HG02970 (cell line): Measurements from ENCODE around the gene VAV3.
"Not testable (repeated sequence)": the region's sequence is repeated elsewhere in the genome, so short reads cannot be mapped to it uniquely, and the experiment has no call there.

Source experiments
- ATAC-seq: cut with Tn5 transposase; IDR thresholded peaks from one replicate; pipeline ENCODE4 v1.9.1; 2021; ENCODE audit warnings: mild to moderate bottlenecking, moderate library complexity, moderate number of reproducible peaks; ENCODE audit not compliant: unreplicated experiment, low FRiP score

VAV3 gene

DNA sequence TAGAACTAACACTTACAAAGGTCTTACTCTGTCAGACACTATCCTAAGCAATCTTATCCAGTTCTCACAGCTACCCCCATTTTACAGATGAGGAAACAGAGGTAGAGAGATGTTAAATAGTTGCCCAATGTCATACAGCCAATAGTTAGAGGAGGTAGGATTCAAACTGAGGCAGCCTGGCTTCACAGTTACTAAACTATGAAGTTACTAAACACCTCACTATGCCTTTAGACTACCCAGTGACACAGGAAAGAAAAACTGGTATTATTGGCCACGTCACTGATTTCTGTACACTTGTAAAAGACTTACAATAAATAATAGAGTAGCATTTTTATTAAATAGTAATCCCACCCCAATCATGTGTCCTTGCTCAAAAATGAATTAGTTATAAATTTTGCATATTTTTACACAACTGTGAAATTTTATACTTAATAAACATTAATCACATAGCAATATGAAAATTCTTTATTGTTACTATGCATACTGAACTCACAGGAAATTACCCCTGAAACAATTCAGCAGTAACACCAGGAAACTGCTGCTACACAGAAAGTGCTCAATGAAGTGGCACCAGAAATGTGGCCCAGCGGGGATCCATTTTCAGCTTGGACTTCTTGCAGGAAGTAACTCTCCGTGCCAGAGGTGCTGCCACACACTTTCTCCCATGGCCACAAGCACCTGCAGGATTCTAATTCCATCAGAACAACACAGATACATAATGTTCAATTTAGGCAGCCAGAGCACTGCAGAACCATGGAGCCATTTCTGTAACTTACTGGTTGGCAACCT lies 69.4 kb downstream of the VAV3 start:
- no peak for ATAC-seq

DNA sequence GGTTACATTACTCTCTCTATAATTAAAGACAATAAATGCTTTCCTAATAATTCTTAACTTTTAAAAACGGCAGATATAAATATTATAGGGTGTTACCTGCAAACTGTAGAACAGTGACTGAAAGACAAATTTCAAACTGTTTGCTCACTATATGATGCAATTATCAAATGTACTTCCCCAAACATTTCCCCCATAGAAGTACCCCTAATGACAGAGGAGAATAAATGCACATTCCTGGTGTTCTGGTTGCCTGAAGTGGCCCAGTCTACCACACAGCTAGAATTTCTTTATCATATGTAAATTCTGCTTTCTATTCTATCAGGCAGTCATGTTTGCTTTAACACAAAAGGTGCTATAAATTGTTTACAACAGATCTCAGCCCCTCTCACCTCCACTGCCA lies 70.4 kb downstream of the VAV3 start:
- no peak for ATAC-seq

DNA sequence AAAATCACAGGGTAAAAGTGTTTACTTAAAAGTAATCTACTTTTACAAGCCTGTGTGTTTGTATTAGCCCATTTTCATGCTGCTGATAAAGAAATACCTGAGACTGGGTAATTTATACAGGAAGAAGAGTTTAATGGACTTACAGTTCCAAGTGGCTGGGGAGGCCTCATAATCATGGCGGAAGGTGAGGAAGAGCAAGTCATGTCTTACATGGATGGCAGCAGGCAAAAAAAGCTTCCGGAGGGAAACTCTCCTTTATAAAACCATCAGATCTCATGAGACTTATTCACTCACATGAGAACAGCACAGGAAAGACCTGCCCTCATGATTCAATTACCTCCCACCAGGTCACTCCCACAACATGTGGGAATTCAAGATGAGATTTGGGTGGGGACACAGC lies 71.6 kb downstream of the VAV3 start:
- not testable (repeated sequence) for ATAC-seq

DNA sequence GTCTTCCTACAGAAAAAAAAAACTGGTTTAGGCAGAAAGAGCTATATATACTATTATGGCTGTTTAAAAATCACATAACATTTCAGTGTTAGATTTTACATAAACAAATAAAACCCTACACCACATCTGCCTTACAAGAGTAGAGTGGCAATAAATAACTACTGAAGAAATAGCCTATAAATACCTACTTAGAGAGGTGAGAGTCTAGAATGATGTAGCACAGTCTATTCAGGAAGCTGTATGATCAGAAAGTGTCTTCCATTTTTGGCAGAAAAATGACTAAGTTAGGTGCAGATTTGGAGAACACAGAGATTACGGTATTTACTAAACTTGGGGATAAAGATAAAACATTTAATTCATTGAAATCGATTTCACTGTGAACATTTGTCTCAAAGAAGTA lies 75.5 kb downstream of the VAV3 start:
- no peak for ATAC-seq

DNA sequence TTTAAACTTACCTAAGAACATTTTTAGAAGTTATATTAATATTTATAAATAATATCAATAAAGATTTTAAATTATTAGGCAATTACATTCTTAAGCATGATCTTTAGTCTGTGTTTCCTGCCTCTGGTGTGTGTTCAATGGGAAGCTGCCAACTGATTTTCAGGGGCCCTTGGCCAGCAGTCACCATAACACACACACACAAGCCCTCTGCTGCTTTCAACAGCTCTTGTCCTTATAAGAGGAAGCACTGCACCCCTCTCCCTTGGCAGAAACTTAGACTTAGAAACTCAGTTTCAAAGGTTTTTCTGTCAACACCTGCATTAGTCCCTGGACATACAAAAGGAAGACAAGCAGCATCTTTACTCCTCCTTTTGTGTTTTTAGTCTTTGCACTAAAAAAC lies 81.4 kb downstream of the VAV3 start:
- ATAC-seq: no peak

DNA sequence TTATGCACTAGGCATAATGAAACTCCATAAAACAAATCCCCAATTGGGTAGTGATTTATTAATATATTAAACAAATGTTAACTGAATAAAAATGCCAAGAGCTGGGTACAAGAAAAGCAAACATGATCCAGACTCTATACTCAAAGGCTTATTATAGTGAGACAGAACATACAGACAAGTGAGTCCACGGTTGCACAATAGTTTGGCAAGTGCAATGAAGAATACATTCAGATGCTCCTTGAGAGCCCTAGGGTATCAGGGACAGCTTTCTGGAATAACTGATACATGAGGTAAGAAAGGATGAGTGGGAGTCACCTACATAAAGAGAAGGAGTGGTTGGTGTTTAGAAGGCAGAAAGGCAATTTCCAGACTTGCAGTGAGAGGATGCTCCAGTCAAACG lies 85.1 kb downstream of the VAV3 start:
- ATAC-seq: no peak

DNA sequence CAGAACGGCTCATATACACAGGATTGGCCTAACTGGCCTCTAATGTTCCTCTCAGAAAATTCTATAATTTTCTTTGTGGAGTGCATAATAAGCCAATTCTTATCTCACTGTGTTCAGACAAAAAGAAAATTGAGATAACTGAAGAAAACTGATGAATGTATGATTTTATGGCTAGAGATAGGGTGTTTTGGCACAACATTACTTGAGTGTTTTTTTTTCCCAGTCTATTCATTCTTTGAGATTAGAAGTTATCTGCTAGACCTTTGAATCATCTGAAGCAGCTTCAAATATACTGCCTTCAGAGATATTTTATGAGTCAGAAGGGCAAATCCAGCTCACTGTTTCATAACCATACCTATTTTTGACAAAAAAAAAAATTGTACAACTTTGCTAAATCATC lies 85.6 kb downstream of the VAV3 start:
- no peak for ATAC-seq

DNA sequence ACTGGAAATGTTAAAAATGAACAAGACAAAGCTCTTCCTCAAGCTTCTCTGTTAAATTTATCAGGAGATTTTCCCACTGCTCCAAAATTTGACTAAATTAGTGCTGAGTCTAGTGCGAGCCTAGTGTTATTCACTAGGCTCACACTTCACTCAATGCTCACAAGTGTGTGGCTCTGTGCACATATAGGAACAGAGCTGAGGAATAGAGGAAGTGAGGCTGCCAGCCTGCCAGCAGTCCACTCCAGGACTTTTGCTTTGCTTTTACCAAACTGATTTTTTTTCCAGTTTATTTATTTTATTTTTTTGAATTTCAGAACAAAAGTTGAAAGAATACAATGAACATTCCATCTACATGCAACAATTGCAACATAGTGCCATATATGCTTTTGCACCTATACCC lies 87.2 kb downstream of the VAV3 start:
- ATAC-seq: no peak

DNA sequence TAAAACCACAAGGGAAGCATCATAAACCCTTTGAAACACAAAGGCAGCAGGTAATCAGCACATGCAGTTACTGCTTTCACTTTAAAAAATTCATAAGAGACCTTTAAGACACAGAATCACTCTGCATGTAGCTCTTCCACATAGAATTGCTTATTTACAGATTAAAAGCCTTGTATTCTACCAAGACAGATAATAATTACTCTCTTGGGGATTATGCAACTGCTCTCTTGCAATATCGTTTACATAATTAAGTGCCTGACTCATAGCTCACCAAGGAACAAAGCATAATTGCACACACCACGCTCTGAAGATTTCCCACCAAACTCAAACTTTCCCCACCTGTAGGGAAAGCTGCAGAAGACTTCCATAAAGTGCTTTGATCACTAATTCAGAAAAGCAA lies 87.9 kb downstream of the VAV3 start:
- ATAC-seq: no peak

DNA sequence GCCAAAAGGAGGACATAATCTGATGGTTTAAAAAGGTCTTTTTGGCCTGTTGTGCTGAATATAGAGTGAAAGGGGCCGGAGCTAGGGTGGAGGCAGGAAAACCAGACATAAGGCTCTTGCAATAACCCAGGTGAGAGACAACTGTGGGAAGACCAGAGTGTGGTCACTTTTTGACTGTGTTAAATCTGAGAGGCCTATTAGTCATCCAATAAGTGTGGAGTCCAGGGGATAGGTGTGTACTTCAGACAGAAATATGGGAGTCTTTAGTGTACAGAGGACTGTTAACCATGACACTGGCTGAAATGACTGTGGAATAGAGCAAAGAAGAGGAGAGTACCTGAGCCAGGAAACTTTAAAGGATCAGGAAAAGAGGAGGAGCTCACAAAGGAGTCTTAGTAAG lies 89.3 kb downstream of the VAV3 start:
- ATAC-seq: no peak

DNA sequence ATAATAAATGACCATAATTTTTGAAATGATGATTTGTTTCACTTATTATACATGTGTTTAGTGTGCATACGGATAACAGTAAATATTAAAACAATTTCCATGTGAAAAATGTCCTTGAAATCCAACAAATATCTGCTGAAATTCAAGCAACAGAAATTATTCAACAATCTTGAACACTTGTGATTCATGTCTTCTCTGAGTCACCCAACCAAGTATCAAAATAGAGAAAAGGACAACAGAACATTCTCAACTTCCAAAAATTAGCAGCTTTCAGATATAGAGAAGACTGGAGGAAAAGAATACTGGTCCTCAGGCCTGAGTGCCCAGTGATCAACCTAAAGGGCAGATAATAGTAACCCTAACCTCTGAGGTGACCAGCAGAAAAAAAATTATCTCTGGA lies 90.8 kb downstream of the VAV3 start:
- ATAC-seq: no peak

DNA sequence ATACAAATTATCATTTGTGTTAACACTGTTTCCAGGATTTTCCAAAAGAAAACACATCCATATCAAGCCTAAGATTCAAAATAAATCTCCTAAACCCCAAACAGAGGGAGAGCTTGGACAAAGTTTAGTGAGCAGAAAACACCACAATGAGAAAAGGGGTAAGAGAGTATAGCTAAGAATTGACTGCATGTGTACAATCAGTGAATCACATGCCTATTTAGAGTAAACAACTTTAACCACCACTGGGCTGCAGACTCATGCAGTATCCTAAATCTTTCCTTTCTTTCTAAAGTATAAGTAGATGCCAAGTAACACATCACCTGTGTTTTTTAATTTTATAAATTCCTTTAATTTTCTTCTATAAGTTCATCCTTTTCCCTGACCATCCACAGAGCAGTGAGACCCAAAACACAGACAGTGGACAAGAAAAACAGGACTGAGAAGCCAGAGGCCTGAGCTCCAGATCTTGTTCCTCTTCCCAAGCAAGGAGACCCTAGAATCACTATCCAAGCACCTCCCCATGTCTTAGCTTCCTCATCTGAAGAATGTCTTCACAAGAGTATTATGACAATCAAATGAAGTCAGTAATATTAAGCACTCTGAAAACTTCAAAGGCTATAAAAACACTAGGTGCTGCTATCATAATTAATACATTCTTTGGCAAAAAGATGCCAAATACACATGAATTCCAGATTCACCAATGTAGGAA lies 93.1 kb downstream of the VAV3 start:
- no peak for ATAC-seq

DNA sequence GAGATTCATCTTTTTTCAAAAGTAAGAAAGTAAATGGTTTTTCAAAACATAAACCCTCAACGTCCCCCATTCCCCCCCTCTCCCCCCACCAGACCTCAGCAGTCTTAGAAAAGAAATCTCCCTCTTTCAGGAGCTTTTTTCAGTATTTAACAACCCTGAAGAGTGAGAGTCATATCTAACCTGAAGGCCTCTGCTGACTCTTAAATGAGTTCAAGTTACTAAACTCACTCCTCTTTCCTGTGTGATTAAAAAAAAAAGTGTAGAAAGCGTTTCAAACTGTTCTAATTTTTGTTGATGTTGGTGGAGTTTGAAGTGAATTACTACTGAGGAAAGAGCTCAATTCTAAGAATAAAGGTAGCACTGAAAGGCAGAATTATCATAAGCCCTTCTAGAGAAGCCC lies 93.7 kb downstream of the VAV3 start:
- ATAC-seq: no peak

DNA sequence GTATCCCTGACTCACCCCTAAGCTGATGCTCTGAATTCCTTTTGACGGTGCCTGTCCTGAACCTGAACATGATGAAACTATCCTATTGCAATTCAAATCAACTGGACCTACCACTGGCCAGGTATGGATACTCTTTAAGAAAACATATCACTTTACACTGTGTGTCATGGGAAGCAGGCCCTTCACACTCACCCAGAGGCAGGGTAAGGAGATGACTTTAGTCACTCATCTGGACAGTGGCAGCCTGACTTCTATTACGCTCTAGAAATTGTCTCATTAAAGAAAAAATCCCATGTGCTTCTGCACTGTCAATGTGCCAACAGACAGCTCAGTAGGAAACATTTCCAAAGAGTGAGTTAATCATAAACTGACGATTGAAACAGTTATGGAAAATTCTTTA lies 94.3 kb downstream of the VAV3 start:
- ATAC-seq: no peak

DNA sequence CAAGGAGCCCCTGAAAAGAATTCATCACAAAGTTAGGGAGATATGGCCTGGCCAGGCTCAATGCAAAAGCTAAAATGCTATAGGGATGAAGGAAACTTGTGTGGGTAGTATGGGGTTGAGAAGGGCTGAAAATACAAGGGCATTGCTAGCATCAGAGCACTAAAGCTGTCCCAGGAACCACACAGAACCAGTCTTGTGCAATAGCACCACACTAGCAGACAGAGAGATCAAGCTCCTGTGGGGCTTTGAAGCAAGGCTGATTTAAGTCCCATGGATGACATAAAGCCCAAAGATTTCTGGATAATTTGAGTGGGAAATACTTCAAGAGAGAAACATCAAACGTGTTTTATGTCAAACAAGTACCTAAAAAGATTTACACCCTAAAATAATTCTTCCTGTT lies 97.1 kb downstream of the VAV3 start:
- ATAC-seq: no peak

DNA sequence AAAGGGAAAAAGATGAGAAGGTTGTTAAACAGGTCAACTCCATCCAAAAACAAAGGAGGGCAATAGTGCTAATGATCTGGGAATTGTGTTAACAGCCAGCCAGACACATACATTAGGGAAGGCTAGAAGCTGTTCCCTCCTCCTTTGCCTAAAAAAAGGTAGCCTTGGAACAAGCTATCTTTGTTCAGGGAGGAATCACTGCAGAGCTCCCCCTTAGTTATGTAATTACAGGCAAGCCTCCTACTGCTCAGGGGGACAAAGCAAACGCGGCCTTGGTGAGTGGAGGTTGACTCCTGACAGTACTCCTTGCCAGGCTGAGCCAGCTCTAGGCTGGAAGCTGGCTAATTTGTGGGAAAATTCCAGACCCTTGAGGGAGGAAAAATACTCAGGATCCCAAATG lies 97.6 kb downstream of the VAV3 start:
- no peak for ATAC-seq

DNA sequence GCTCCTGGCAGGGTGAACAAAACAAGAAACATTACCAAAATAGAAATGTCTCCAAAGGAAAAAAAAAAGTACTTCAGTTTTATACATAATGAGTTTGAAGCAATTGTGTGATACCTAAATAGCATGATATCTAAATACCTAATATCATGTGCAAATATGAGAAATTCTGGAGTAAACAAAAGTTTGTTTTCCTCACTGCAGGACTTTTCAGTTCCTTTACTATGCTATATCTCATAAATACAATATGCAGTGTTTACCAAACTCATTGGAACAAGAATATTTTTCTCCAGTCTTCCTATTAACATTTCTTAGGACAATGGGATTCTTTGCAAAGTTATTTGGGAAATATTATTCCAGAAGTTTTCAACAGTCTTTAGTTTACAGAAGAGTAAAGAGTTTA lies 98.1 kb downstream of the VAV3 start:
- no peak for ATAC-seq

DNA sequence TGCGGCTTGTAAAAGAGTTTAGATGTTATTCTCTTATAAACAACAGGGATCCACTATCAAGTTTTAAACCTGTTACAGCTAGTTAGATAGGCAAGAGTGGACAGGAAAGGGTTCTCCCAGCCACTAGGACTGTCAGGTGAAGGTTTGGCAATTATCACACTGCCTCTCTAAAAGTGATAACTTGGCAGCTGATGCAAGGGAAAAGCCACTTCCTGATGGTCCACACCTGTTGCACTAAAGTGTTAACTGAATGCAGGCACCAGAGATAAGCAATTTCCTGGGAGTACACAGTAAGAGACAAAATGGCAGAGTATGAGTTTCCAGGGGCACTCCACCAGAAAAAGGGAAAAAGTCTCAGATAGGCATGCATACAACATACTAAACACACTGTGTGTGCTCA lies 99.4 kb downstream of the VAV3 start:
- ATAC-seq: no peak

DNA sequence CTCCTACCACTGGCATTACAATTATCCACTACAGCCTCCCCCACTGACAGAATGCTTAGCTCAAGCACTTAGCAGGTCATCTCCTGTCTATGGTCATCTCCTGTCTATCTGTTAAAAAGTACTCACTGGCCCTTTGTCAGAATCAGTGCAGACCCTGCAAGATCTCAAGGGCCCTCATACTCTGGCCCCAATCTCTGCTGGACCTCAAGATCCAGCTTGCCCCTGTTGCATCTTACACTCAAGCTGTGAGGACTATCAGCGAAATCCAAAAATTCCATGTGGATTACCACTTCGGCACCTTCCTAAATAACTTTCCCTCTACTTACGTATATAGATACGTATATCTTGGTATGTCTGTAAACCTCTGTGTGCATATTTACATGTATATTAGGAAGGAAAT lies 101.6 kb downstream of the VAV3 start:
- ATAC-seq: no peak

DNA sequence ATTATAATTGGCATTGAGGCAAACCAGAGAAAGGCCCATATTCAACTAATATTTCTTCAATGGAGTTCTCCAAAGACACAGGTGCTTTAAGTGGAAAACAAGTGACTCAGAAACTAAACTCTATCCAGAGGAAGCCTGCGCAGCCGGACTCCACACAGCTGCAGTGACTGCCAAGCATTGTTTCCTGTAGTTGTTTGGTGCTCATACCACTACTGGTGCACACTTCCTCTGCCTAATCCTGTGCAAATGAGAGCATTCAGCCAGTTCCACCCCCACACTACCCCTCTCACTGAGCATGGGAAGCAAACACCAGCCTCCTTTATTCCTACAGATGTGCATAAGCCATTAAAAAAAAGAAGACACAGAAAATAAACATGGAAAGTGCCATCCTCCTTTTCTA lies 102.9 kb downstream of the VAV3 start:
- no peak for ATAC-seq

DNA sequence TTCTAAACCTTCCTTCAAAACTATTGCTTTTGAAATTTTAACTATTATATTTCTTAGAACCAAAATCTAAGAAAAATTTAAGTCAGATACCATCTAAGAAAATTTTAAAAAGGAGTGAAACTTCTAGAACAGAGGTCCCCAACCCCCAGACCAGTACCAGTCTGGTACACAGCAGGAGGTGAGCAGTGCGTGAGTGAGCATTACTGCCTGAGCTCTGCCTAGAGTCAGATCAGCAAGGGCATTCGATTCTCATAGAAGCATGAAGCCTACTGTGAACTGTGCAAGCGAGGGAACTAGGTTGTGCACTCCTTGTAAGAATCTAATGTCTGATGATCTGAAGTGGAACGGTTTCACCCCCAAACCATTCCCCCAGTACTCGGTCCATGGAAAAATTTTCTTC lies 106.7 kb downstream of the VAV3 start:
- ATAC-seq: no peak

DNA sequence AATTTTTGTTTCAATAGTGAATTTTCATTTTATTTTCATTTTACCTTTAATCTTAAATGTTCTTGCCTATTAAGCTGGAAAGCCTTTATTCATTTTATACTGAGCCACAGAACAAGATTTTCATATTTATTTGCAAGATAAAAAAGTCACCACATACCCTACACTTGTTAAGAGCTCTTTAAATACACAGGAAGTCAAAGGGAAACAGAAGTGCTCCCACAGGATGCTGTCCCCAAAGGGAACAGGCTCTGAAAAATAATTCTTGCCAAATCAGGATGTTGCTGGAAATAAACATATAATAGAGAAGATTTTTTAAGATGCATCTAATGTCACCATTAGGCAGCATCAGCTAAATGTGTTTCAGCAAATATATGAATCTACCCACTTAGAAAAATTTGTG lies 113.6 kb downstream of the VAV3 start:
- ATAC-seq: no peak
